Measurements from ENCODE around the gene ADARB1. TPM values are rescaled to one million over a fixed set of nuclear protein-coding genes. Genes with fewer than 3 reads are reported as not detected.

ADARB1 gene
- polyA plus RNA-seq, 1 donor (not counting 4 experiments of a cell fraction or from before 2014, with no cell fraction given) = 13.0 TPM

DNA sequence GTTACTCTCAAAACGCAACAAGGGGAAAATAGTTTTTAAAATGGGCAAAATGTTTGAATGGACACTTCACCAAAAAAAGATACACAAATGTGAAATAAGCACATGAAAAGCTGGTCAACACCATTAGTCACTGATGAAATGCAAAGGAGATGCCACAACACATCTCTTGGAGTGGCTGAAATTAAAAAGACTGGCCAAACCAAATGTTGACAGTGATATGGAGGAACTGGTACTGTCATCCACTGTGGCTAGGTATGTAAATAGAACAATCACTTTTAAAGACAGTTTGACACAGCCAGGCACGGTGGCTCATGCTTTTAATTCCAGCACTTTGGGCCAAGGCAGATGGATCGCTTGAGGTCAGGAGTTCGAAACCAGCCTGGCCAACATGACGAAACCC is 122.2 kb downstream of the ADARB1 start:
- DNase-seq (ENCODE audit: low read depth, low spot score) = no peak
- H3K36me3 ChIP-seq (ENCODE audit: control insufficient read depth in 2 of 2, extremely low read depth in 1 of 2, insufficient read depth in 2 of 2, low read length in 2 of 2) = peaks cover 6% of the 10 kb centered on the region in 2 experiments

DNA sequence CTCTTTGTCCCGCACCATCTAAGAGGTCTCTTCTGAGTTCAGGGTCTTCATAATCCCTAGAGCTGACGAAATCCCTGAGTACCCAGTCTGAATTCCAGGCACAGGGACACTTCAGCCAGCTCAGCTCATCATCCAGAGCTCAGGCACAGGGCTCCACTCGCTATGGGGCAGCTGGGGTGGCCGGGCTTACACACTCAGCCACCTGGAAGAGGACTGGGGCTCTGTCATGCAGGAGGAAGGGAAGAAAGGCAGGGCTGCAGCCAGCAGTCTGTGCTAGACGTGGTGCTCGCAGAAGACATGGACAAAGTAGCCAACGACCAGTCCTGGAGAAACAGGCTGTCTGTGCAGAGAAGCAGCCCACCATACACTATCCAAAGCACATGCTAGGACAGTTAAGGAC is 124.8 kb downstream of the ADARB1 start:
- Histone ChIP-seq H3K4me2 (ENCODE audit: control insufficient read depth, extremely low read depth, insufficient read depth, low read depth, low read length) (no peak overlapping the region), H3K9ac (ENCODE audit: control insufficient read depth, extremely low read depth, insufficient read depth, low read length) (no peak overlapping the region), H3K9me1 (ENCODE audit: control insufficient read depth, extremely low read depth, insufficient read depth, low read length) (no peaks in the 10 kb centered on the region), H3K4me1 (ENCODE audit: control insufficient read depth, extremely low read depth, insufficient read depth, low read length) (no peaks in the 10 kb centered on the region), H3K79me2 (ENCODE audit: control insufficient read depth, insufficient read depth, low read length) (no peaks in the 10 kb centered on the region), H4K20me1 (ENCODE audit: control insufficient read depth, extremely low read depth, insufficient read depth, low read length) (no peaks in the 10 kb centered on the region), H3K9me3 (ENCODE audit: control insufficient read depth, low read depth, low read length) (no peaks in the 10 kb centered on the region), H2AFZ (ENCODE audit: control insufficient read depth, low read length) (no peak overlapping the region), H3K27ac (ENCODE audit: control insufficient read depth, insufficient read depth, low read length) (no peak overlapping the region), H3K4me3 (ENCODE audit: control insufficient read depth in 2 of 3, extremely low read depth in 1 of 3, insufficient read depth in 2 of 3, low read depth in 1 of 3, low read length in 3 of 3) (no peak overlapping the region), H3K27me3 (ENCODE audit: control insufficient read depth, extremely low read depth, insufficient read depth, low read length) (no peaks in the 10 kb centered on the region), H3K36me3 (ENCODE audit: control insufficient read depth in 2 of 2, extremely low read depth in 1 of 2, insufficient read depth in 2 of 2, low read length in 2 of 2) (peaks cover 2 to 11% of the 10 kb centered on the region in 2 experiments)
- no peak for DNase-seq (ENCODE audit: low read depth, low spot score)
- dilution Hi-C loops (cut with MboI; ENCODE audit: extremely low pct_ligation_motif_present, low sequenced_read_pairs) = no loop called here
- TF ChIP-seq, protein P1, sequence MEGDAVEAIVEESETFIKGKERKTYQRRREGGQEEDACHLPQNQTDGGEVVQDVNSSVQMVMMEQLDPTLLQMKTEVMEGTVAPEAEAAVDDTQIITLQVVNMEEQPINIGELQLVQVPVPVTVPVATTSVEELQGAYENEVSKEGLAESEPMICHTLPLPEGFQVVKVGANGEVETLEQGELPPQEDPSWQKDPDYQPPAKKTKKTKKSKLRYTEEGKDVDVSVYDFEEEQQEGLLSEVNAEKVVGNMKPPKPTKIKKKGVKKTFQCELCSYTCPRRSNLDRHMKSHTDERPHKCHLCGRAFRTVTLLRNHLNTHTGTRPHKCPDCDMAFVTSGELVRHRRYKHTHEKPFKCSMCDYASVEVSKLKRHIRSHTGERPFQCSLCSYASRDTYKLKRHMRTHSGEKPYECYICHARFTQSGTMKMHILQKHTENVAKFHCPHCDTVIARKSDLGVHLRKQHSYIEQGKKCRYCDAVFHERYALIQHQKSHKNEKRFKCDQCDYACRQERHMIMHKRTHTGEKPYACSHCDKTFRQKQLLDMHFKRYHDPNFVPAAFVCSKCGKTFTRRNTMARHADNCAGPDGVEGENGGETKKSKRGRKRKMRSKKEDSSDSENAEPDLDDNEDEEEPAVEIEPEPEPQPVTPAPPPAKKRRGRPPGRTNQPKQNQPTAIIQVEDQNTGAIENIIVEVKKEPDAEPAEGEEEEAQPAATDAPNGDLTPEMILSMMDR (optimal IDR thresholded peaks at IDR 0.05 in 1 of 3, IDR thresholded peaks at IDR 0.05 in 1 of 3, conservative IDR thresholded peaks at IDR 0.05 in 1 of 3; ENCODE audit: extremely low read depth in 1 of 3, insufficient read depth in 2 of 3, low read length in 3 of 3) = no peak
- TF ChIP-seq EZH2 (IDR thresholded peaks at IDR 0.05; ENCODE audit: low read length) = no peak
- no peak for FAIRE-seq

More for the DNA sequence above, 122.2 kb downstream of the ADARB1 start:
- no peaks in the 10 kb centered on the region for H3K9me1 ChIP-seq (ENCODE audit: control insufficient read depth, extremely low read depth, insufficient read depth, low read length)
- H3K4me2 ChIP-seq (ENCODE audit: control insufficient read depth, extremely low read depth, insufficient read depth, low read depth, low read length) = no peak overlapping the region
- H3K9me3 ChIP-seq (ENCODE audit: control insufficient read depth, low read depth, low read length) = no peaks in the 10 kb centered on the region
- H2AFZ ChIP-seq (ENCODE audit: control insufficient read depth, low read length) = no peak overlapping the region
- H4K20me1 ChIP-seq (ENCODE audit: control insufficient read depth, extremely low read depth, insufficient read depth, low read length) = no peaks in the 10 kb centered on the region
- TF ChIP-seq EZH2 (IDR thresholded peaks at IDR 0.05; ENCODE audit: low read length) = no peak
- TF ChIP-seq, protein P1 (optimal IDR thresholded peaks at IDR 0.05 in 1 of 3, IDR thresholded peaks at IDR 0.05 in 1 of 3, conservative IDR thresholded peaks at IDR 0.05 in 1 of 3; ENCODE audit: extremely low read depth in 1 of 3, insufficient read depth in 2 of 3, low read length in 3 of 3) = no peak
- H3K27me3 ChIP-seq (ENCODE audit: control insufficient read depth, extremely low read depth, insufficient read depth, low read length) = no peaks in the 10 kb centered on the region
- H3K9ac ChIP-seq (ENCODE audit: control insufficient read depth, extremely low read depth, insufficient read depth, low read length) = no peak overlapping the region
- H3K4me1 ChIP-seq (ENCODE audit: control insufficient read depth, extremely low read depth, insufficient read depth, low read length) = no peaks in the 10 kb centered on the region
- no peak overlapping the region for H3K4me3 ChIP-seq (ENCODE audit: control insufficient read depth in 2 of 3, extremely low read depth in 1 of 3, insufficient read depth in 2 of 3, low read depth in 1 of 3, low read length in 3 of 3)
- no peak for FAIRE-seq
- no peak overlapping the region for H3K27ac ChIP-seq (ENCODE audit: control insufficient read depth, insufficient read depth, low read length)
- dilution Hi-C loops (cut with MboI; ENCODE audit: extremely low pct_ligation_motif_present, low sequenced_read_pairs) = no loop called here
- H3K79me2 ChIP-seq (ENCODE audit: control insufficient read depth, insufficient read depth, low read length) = no peaks in the 10 kb centered on the region
